Amygdala (tissue), 56 donors: ENCODE results near the gene LSM12.

ENCODE experiments used
- DNase-seq, 56 donors: peaks; one replicate each; lab custom pipeline; 2025; lab: John Stamatoyannopoulos, UW

LSM12 gene

GRCh38 chr17:44079877-44080821 lies 13.7 kb upstream of the LSM12 start:
- DNase-seq: no peak

DNA sequence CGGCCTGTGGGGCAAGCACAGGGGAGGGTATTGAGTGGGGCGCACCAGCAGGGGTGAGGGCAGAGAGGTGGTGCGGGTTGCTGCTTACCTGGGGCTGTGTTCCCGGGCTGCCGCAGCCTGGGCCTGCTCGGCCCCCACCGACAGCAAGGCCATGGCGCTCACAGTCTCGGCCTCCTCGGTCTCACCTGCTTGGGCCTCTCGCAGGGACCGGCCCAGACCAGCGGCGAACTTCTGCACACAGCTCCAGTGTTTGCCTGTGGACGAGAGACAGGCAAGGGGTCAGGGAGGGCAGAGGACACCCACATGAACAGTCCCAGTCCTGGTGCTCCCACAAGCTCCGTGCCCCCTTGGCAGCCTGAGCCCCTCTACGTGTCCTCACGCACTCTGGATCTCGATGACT lies 11.9 kb upstream of the LSM12 start:
- DNase-seq: no peak

DNA sequence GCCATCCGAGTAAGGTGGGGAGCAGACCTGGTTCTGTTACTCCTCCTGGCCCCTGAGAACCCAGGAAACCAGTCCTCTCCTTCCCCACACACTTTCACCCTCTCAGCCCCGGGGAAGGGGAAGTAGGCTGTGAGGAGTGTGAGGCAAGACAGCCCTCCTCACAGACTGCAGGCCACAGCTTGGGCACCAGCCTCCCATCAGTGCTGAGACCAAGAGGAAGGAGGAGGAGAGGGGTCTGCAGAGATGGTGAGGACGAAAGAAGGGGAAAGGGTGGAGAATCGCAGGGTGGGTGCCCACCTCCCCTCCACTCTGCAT lies 11.1 kb upstream of the LSM12 start:
- DNase-seq: peak in 2 of 56 donors; percentile 13 to 21

- DNase-seq: no peak
These were observed 10.5 kb upstream of the LSM12 start for GRCh38 chr17:44076716-44077594.

DNA sequence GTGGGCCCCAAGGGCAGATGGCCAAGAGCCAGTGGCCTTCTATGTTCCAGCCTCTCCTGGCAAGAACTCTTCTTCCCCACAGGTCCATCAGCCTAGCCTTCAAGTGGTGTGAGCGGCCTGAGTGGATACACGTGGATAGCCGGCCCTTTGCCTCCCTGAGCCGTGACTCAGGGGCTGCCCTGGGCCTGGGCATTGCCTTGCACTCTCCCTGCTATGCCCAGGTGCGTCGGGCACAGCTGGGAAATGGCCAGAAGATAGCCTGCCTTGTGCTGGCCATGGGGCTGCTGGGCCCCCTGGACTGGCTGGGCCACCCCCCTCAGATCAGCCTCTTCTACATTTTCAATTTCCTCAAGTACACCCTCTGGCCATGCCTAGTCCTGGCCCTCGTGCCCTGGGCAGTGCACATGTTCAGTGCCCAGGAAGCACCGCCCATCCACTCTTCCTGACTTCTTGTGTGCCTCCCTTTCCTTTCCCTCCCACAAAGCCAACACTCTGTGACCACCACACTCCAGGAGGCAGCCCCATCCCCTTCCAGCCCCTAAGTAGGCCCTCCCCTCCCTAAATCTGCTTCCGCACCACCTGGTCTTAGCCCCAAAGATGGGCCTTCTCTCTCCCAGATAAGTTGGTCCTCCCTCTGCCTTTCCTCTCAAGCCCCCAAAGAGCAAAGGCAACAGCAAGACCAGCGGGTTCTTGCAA lies 9.3 kb upstream of the LSM12 start:
- no peak for DNase-seq

DNA sequence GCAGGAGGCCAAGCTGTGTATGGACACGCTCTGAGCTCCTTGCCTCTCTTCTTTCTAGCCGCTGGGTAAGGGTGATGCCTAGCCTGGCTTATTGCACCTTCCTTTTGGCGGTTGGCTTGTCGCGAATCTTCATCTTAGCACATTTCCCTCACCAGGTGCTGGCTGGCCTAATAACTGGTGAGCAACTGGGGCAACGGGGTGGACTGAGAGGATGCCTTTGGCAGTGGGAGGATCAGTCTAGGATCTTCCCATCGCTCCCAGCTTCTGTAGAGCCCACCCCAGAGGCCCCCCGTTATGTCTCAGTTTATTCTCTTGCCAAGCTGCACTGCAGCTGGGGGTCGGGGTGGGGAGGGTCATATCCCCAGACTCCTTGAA lies 8.4 kb upstream of the LSM12 start:
- no peak for DNase-seq

DNA sequence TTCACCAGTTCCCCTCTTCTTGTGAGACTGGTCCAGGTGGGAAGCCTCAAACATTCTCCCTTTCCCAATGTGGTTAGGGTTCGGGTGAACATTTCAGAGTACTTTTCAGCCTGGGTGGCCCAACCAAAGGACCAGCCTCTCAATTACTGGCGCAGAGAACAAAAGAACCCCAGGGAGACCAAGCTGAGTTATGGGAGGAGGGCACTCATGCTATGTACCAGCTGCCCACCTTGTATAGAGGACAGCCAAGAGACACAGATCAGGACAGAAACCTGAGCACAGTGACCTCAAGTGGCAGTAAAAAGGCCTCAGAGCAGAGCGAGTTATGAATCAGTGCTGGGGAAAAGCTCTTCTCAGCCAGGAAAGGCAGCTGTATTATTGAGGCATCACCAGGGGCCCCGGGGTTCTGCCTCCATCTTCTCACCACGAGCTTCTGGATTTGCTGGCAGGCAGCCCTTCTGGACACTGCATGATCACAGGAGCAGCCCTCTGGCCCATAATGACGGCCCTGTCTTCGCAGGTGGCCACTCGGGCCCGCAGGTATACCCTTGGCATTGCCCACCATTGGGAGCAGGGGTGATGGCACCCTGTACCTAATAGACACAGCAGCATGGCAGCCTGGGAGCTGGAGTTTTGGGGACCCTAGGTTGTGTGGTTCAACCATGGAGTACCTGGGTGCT lies 7.9 kb upstream of the LSM12 start:
- DNase-seq: no peak

DNA sequence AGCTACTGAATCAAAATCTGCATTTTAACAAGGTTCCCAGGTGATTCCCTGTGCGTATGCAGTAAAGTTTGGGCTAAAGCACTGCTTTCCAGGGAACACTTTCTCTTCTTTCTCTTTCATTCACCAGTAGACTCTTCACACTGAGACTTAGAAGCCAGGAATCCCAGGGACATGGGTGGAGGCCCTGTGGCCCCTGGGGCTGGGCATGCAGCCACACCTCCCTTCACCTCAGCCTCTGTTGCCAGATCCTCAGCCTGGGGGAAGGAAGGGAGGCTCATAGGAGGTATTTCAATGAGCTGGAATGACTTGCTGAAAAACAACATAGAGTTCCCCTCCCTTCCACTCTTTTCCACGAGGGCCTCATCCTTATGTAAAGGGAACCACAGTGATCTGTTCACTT lies 5.3 kb upstream of the LSM12 start:
- no peak for DNase-seq

DNA sequence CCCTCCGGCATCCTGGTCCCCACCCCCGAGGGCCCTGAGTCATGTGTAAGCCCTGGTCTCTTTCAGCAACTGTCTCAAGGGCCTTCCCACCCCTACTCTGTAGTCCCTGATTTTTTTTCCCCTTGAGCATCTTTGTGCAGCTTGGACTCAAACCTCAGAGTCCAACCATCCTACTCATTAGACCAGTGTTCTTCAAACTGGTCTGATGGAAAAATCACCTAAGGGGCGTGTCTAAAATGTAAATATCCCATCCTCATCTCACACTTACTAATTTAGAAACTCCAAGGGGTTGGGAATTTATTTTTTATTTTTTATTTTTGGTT lies 4.7 kb upstream of the LSM12 start:
- DNase-seq: no peak

DNA sequence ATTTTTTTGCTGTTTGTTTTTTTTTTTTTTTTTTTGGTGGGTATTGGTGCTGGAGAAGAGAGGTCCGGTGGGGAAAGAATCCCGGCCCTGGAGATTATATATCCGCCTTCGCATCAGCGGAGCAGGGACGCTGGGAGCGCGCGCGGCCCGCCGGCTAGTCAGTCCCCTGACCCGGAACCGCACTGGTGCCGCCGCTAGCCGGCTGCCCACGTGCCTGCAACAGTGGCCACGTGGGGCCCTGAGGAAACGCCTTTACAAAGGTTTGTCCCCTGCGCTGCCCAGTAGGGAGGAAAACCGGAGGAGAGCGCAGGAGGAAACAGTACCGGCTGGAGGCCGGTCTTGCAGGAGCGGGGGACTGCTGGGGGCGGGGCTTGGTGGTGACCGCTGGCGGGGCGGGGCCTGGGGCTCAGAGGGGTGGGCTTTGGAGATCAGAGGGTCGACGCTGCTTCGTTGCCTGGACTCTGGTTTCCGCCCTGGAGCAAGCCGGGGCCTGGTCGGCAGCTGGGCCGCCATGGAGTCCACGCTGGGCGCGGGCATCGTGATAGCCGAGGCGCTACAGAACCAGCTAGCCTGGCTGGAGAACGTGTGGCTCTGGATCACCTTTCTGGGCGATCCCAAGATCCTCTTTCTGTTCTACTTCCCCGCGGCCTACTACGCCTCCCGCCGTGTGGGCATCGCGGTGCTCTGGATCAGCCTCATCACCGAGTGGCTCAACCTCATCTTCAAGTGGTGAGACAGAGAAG lies 4.2 kb upstream of the LSM12 start, which contains the start of gene G6PC3:
Gene G6PC3, plus strand, starts transcription at position 281 of the 743 bp plus-strand sequence. Its CDS starts 231 bp downstream, at position 512.
- DNase-seq: peak; percentile 50 to 98 (median 93)

DNA sequence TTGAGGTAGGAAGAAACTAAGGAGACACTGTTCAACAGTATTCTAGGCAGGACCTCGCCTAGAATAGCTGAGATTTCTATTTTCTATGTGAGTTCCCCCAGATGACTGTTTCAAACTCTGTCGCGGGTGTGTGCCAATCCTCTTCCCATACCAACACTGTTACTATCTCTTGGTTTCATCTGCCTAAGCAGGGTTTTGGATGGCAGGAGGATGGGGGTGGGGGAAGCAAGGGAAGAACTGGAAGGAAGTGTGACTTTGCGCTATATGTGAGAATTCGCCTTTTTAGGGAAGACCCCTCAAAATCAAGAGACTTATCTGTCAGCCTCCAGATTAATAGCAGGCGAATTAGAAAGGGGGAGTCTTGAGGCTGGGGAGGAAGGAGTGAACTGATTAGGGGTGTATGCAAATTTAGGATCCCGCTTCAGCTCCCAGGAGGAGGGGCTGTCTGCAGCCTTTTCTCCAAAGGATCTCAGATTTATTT lies 3.5 kb upstream of the LSM12 start:
- peak in 4 of 56 donors; percentile 12 to 66 (median 36) for DNase-seq

GRCh38 chr17:44067545-44067940 lies 1.1 kb upstream of the LSM12 start:
- DNase-seq: no peak

- DNase-seq: no peak
These were observed 735 bp downstream of the LSM12 start for GRCh38 chr17:44065668-44066203.

- DNase-seq: no peak
These were observed 2.5 kb downstream of the LSM12 start for GRCh38 chr17:44063704-44064639.

DNA sequence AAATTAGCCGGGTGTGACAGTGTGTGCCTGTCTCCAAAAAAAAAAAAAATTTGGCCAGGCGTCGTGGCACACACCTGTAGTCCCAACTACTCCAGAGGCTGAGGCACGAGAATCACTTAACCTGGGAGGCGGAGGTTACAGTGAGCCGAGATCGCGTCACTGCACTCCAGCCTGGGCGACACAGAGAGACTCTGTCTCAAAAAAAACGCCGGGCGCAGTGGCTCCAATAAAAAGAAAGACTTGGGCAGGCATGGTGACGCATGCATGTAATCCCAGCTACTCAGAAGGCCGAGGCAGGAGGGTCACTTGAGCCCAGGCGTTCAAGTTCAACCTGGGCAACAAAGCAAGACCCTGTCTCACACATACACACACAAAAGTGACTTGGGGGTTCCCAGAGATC lies 3.6 kb downstream of the LSM12 start:
- no peak for DNase-seq

- no peak for DNase-seq
These were observed 5.0 kb downstream of the LSM12 start for GRCh38 chr17:44061446-44061845.

- no peak for DNase-seq
These were observed 7.2 kb downstream of the LSM12 start for GRCh38 chr17:44059101-44059892.
